Pancreas (tissue), 10 donors: ENCODE measurements around the gene ARHGAP22. TPM values are rescaled to one million over a fixed set of nuclear protein-coding genes. Genes with fewer than 3 reads are reported as not detected.

Experiments used
- ATAC-seq, 4 donors: fragments of 200-7000 bp; cut with Tn5 transposase; one replicate each; pipeline versions ENCODE4 v1.8.0 to v1.9.1; 2020; ENCODE audit warnings: mild to moderate bottlenecking in 4 of 4, moderate library complexity in 4 of 4
- DNase-seq, 6 donors: peaks; one replicate each; pipeline ENCODE4 v3.0.0-alpha.2; 2020
- FAIRE-seq: peaks from 2 replicates; lab custom pipeline; 2012; peaks lifted over from hg19 to GRCh38; lab: Jason Lieb, UNC
- H3K27ac ChIP-seq, 4 donors: fragments of 200-600 bp; sonication (generic); 1 replicate in 3 of 4; 2 replicates in 1 of 4; pipeline versions ENCODE4 v1.5.0 to v1.8.0; 2020
- H3K27me3 ChIP-seq, 4 donors: fragments of 200-600 bp; one replicate each; pipeline ENCODE4 v1.8.0; 2021
- H3K36me3 ChIP-seq, 3 donors: fragments of 200-600 bp; sonication (generic) in 1 of 3; one replicate each; pipeline versions ENCODE4 v1.5.0 to v1.8.0; 2020 to 2021
- H3K4me1 ChIP-seq, 3 donors: fragments of 200-600 bp; one replicate each; pipeline ENCODE4 v1.8.0; 2021
- H3K4me3 ChIP-seq, 4 donors: fragments of 200-600 bp; sonication (generic) in 2 of 4; one replicate each; pipeline versions ENCODE4 v1.5.0 to v1.8.0; 2020 to 2021
- H3K9me3 ChIP-seq, 4 donors: fragments of 200-600 bp; one replicate each; pipeline ENCODE4 v1.8.0; 2021
- WGBS, 2 donors: extraction: QIAGEN DNeasy Blood & Tissue Kit; methylation state at CpG; one replicate each; pipeline ENCODE4 v1.1.7; 2013; 5-methylcytosine and 5-hydroxymethylcytosine counted together
- intact Hi-C, 3 donors: fragments of 100-400 bp; cut with DNase I; formaldehyde crosslinking; loops; one replicate each; pipeline versions ENCODE4 v1.11.1 to v1.14.2; 2022
- polyA plus RNA-seq, 2 donors: library from polyadenylated mRNA; stranded (reverse); fragments of 200-250 nt; gene quantifications; one replicate each; pipeline ENCODE4 v1.2.3, GENCODE V29; 2013
- total RNA-seq, 6 donors: library from RNA; stranded (reverse); fragmentation: NEBNext Ultra II Directional in 4 of 6; extraction: Animal tissue kit (Norgen Biotek cat#: 25700) in 4 of 6; gene quantifications; one replicate each; pipeline versions ENCODE4 v1.2.1 to v1.2.4, GENCODE V29; 2021 to 2023
- TF ChIP-seq, protein P1 (sequence below), 4 donors: fragments of 200-600 bp; sonication (generic) in 3 of 4; IDR thresholded peaks; one replicate each; pipeline versions ENCODE4 v1.5.0 to v1.8.0; 2021; ENCODE audit warnings: antibody characterized with exemption in 4 of 4
- donor health status: healthy with polysubstance abuse.
- donor health status: DM: no; HTN: no; CAD: no; lungs with moderate emphysema.
- donor health status: DM: no; HTN: no; CAD: no.
- donor health status: control.
- donor health status: control.
- donor health status: Bipolar disorder and iron deficiency.
- donor health status: DM: yes; HTN: yes; CAD: no.
- donor health status: DM: no; HTN: no; CAD: no.
- donor health status: DM: no; HTN: no; CAD: no.
- donor health status: DM: yes; HTN: yes; CAD: no.

Gene ARHGAP22
- total and polyA plus RNA-seq, 8 donors: 1.1 to 6.0 (median 1.9) TPM

- Histone ChIP-seq H3K36me3 (no peaks in the 10 kb centered on the region), H3K4me1 (no peaks in the 10 kb centered on the region), H3K4me3 (no peak overlapping the region), H3K27ac (no peak overlapping the region), H3K27me3 (no peaks in the 10 kb centered on the region), H3K9me3 (no peaks in the 10 kb centered on the region)
- intact Hi-C loops: no loop called here
- DNase-seq (no peak), ATAC-seq (no peak), FAIRE-seq (no peak)
- TF ChIP-seq, protein P1, sequence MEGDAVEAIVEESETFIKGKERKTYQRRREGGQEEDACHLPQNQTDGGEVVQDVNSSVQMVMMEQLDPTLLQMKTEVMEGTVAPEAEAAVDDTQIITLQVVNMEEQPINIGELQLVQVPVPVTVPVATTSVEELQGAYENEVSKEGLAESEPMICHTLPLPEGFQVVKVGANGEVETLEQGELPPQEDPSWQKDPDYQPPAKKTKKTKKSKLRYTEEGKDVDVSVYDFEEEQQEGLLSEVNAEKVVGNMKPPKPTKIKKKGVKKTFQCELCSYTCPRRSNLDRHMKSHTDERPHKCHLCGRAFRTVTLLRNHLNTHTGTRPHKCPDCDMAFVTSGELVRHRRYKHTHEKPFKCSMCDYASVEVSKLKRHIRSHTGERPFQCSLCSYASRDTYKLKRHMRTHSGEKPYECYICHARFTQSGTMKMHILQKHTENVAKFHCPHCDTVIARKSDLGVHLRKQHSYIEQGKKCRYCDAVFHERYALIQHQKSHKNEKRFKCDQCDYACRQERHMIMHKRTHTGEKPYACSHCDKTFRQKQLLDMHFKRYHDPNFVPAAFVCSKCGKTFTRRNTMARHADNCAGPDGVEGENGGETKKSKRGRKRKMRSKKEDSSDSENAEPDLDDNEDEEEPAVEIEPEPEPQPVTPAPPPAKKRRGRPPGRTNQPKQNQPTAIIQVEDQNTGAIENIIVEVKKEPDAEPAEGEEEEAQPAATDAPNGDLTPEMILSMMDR (IDR thresholded peaks at IDR 0.05): no peak
- WGBS, 2 donors: 82 to 84% methylated on average over 4 of the region's 4 CpGs
Measured at GRCh38 chr10:48477616-48478015, 127.3 kb downstream of the ARHGAP22 start.

DNA sequence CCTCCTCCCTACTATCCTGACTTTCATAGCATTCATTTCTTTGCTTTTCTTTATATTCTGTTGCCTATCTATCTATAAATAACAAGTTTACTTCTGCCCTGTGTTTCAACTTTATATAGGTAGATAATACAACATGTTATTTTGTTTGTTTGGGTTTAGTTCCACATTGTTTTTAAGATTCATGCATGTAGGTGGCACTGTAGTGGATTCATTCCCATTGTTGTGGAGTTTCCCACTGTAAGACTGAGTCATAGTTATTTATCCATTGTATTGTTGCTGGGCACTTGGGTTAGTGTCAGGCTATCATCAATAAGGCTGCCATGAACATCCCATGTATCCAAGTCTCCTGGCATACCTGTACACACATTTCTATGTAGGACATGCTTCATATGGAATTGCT lies 127.7 kb downstream of the ARHGAP22 start:
- H3K27me3 ChIP-seq: no peaks in the 10 kb centered on the region
- ATAC-seq (no peak), DNase-seq (no peak), FAIRE-seq (no peak)
- H3K36me3 ChIP-seq: no peaks in the 10 kb centered on the region
- intact Hi-C loops: no loop called here
- H3K27ac ChIP-seq: no peak overlapping the region
- H3K4me1 ChIP-seq: no peaks in the 10 kb centered on the region
- H3K9me3 ChIP-seq: no peaks in the 10 kb centered on the region
- H3K4me3 ChIP-seq: no peak overlapping the region
- TF ChIP-seq, protein P1 (IDR thresholded peaks at IDR 0.05): no peak

GRCh38 chr10:48476279-48476982 lies 128.4 kb downstream of the ARHGAP22 start:
- intact Hi-C loops: no loop called here
- H3K4me1 ChIP-seq: no peaks in the 10 kb centered on the region
- FAIRE-seq (no peak), DNase-seq (no peak), ATAC-seq (no peak)
- TF ChIP-seq, protein P1 (IDR thresholded peaks at IDR 0.05): no peak
- no peaks in the 10 kb centered on the region for H3K9me3 ChIP-seq
- no peak overlapping the region for H3K4me3 ChIP-seq
- H3K36me3 ChIP-seq: no peaks in the 10 kb centered on the region
- H3K27ac ChIP-seq: no peak overlapping the region
- 79 to 81% methylated on average over 9 of the region's 9 CpGs for WGBS, 2 donors
- H3K27me3 ChIP-seq: no peaks in the 10 kb centered on the region

GRCh38 chr10:48475943-48476278 lies 129.0 kb downstream of the ARHGAP22 start:
- DNase-seq: no peak
- intact Hi-C loops: no loop called here
- TF ChIP-seq, protein P1 (IDR thresholded peaks at IDR 0.05): no peak
- H3K27me3 ChIP-seq: no peaks in the 10 kb centered on the region
- no peak for ATAC-seq
- H3K27ac ChIP-seq: no peak overlapping the region
- H3K9me3 ChIP-seq: no peaks in the 10 kb centered on the region
- no peak for FAIRE-seq
- H3K4me1 ChIP-seq: no peaks in the 10 kb centered on the region
- 80 to 86% methylated on average over 4 of the region's 4 CpGs for WGBS, 2 donors
- no peaks in the 10 kb centered on the region for H3K36me3 ChIP-seq
- H3K4me3 ChIP-seq: no peak overlapping the region

GRCh38 chr10:48474765-48475365 lies 130.0 kb downstream of the ARHGAP22 start:
- DNase-seq (no peak), FAIRE-seq (no peak), ATAC-seq (no peak)
- TF ChIP-seq, protein P1 (IDR thresholded peaks at IDR 0.05): no peak
- no peaks in the 10 kb centered on the region for H3K27me3 ChIP-seq
- no peak overlapping the region for H3K4me3 ChIP-seq
- 85 to 86% methylated on average over 3 of the region's 3 CpGs for WGBS, 2 donors
- H3K4me1 ChIP-seq: no peaks in the 10 kb centered on the region
- no peak overlapping the region for H3K27ac ChIP-seq
- H3K36me3 ChIP-seq: no peaks in the 10 kb centered on the region
- intact Hi-C loops: no loop called here
- H3K9me3 ChIP-seq: no peaks in the 10 kb centered on the region
